Activated CD4-positive, alpha-beta T cell treated with anti-CD3 and anti-CD28 coated beads, Interleukin-2, amount 50 U/mL, for 16 hours (primary cell): Measurements from ENCODE around the gene PPP1CB.
"Not testable (repeated sequence)": the region's sequence is repeated elsewhere in the genome, so short reads cannot be mapped to it uniquely, and the experiment has no call there.

Source experiments
- DNase-seq: peaks from one replicate; pipeline ENCODE4 v3.0.0-alpha.2; 2020

Gene PPP1CB

DNA sequence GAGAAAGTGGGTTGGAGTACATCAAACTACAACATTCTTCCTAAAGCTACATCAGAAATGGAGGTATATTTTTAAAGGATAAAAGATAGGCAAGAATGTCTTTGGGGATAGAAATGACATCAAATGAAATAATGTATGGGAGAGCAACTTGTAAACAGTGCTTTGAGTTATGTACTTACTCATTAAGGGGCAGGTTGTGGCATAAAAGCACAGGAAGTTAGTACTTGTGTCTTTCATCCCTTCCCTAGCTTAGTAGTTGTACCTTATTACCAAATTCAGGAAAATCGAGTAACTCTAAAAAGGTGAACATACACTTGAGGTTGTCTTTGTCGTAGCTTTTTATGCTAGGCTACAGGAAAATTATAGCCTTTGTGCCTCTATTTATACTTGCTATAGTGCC, 28.9 kb downstream of the PPP1CB start:
- DNase-seq: no peak

- no peak for DNase-seq
Measured at GRCh38 chr2:28782423-28782822, 30.8 kb downstream of the PPP1CB start.

- DNase-seq: not testable (repeated sequence)
Measured at GRCh38 chr2:28784570-28784969, 32.9 kb downstream of the PPP1CB start.

DNA sequence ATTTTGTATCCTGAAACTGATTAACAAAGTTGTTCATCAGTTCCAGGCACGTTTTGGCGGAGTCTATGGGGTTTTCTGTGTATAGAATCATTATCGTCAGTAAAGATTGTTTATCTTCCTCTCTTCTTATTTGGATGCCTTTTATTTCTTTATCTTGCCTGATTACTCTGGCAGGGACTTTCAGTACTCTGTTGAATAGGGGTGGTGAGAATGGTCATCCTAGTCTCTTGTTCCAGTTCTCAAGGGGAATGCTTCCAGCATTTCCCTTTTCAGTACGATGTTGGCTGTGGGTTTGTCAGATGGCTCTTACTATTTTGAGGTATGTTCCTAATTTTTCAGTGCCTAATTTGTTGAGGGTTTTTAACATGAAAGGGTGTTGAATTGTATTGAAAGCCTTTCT, 45.0 kb downstream of the PPP1CB start:
- no peak for DNase-seq

DNA sequence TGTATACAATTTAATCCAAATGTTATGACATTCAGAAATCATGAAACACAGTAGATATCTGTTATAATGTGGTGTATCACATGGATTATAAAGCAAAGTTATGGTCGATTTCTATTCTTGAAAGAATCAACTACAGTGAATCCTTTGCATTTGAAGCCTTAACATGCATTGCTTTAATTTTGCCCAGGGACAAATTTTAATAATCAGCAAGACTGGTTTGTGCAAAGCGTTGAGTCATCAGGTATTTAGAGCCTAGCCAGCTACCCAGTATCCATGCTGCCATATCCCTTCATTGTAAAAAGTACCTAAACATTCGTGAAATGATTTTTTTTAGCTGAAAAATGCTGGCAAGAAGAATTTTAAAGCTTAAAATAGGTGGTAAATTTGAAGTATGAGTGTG, 50.1 kb downstream of the PPP1CB start:
- no peak for DNase-seq

DNA sequence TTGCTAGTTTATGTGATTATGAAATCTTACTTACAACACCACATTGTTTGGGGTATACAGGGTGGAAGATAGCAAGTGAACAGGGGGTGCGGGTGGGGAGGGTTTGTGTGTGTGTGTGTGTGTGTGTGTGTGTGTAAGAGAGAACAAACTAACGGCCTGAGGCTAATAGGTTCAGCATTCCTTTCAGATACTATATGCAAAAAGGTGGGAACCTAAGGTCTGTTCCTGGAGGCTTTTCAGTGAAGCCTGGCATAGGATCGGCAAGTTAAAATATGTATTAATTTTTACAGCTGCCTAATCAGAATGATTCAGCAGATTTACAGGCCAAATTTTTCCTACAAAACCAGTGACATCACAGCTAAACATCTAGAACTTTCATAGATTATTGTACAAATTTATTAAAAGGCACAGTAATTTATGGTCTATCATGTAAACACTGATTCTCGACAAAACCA, 51.4 kb downstream of the PPP1CB start:
- DNase-seq: no peak

DNA sequence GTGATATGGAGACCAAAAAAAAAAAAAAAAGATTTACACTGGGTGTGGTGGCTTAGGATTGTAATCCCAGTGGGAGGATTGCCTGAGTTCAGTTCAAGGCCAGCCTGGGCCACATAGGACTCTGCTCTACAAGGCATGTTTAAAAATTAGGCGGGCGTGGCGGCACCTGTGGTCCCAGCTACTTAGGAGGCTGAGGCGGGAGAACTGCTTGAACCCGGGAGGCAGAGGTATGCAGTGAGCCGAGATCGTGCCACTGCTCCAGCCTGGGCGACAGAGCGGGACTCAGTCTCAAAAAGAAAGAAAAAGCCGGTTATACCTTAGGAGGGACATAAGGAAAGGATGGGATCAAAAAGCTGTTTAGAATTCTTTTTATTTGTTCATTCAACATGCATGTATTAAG, 58.3 kb downstream of the PPP1CB start:
- no peak for DNase-seq

GRCh38 chr2:28810384-28811285, 59.0 kb downstream of the PPP1CB start, which contains the start of gene SPDYA:
Gene SPDYA, plus strand, starts transcription at chr2:28810834. Its CDS starts 5,181 bp downstream, at chr2:28816015.
- DNase-seq: peak; percentile 81

- peak; percentile 28 for DNase-seq
Measured at GRCh38 chr2:28818053-28818452, 66.4 kb downstream of the PPP1CB start.

GRCh38 chr2:28821295-28821958, 69.8 kb downstream of the PPP1CB start:
- peak; percentile 80 for DNase-seq

DNA sequence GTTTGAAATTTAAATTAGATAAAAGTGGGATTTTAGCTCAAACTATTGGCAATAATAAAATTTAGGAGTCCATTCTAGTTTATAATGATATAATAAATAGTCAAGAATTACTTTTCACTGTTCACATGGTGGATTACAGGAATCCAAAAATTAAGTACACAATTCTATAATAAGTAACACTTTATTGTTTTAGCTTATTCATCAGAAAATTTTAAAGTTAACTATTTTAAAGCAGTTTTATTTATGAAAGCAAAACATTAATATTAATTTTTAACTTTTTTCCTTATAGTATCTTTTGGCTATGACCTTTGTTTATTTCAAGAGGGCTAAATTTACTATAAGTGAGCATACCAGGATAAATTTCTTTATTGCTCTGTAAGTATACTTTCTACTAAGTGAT, 70.4 kb downstream of the PPP1CB start:
- no peak for DNase-seq

DNA sequence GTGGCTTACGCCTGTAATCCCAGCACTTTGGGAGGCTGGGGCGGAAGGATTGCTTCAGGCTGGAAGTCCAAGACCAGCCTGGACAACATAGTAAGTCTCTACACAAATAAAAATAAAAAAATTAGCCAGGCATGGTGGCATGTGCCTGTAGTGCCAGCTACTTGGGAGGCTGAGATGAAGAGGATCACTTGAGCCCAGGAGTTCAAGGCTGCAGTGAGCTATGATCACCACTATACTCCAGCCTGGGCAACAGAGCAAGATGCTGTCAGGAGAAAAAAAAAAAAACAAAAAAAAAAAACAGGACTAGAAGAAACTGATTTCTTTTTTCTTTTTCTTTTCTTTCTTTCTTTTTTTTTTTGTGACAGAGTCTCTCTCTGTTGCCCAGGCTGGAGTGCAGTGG, 72.6 kb downstream of the PPP1CB start:
- DNase-seq: no peak

- DNase-seq: no peak
Measured at GRCh38 chr2:28824870-28825269, 73.2 kb downstream of the PPP1CB start.

DNA sequence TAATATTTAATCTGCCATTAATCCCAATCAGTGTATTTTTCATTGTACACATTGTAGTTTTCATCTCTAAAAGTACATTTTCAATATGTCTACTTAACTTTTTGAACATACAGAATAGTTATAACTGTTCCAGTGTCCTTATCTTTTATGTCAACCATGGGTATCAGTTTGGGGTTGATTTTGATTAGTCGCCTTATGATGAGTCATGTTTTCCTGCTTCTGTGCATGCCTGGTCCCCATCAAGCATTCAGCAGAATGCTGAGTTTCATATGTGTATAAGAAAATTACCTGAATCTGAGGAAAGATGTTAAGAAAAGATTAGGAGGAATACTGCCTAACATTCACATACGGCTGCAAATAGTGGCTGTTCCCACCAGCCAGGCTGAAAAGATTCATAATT, 76.8 kb downstream of the PPP1CB start:
- DNase-seq: peak; percentile 13

GRCh38 chr2:28833740-28834470, 82.3 kb downstream of the PPP1CB start:
- DNase-seq: no peak

GRCh38 chr2:28835781-28836180, 84.2 kb downstream of the PPP1CB start:
- DNase-seq: no peak

DNA sequence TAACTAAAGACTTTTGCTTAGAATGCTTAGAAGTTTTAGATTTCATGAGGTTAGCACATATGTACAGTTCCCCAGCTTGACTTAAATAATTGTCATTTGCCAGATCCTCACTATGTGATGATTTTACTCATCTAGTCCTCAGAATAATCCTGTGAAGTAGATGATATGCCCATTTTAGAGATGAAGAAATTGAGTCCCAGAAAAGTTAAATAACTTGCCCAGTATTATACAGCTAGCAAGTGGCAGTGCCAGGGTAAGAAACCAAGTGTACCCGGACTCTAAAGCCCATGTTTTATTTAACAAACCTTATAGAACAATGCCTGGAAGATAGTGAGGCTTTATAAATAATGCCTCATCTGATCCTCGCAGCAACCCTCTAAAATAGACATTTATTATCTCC, 87.3 kb downstream of the PPP1CB start:
- no peak for DNase-seq

- no peak for DNase-seq
Measured at GRCh38 chr2:28842042-28842441, 90.4 kb downstream of the PPP1CB start.
